Measurements from ENCODE around the gene ZNF385D.

Gene ZNF385D

GRCh38 chr3:21463319-21463718 lies 287.7 kb downstream of the ZNF385D start:
- CTCF ChIA-PET, result no interaction called here
- POLR2A ChIA-PET, result no interaction called here
- Histone ChIP-seq H3K27me3 (replicated peaks in 2 of 5; ENCODE audit: control insufficient read depth in 4 of 5, insufficient read depth in 5 of 5, low read length in 4 of 5) (no peaks in the 10 kb centered on the region), H3K36me3 (ENCODE audit: control insufficient read depth in 4 of 4, insufficient read depth in 4 of 4, low read length in 3 of 4) (no peaks in the 10 kb centered on the region), H3K4me1 (ENCODE audit: control extremely low read depth in 1 of 4, control insufficient read depth in 4 of 4, insufficient read depth in 4 of 4, low read length in 3 of 4) (no peaks in the 10 kb centered on the region), H3K9me3 (ENCODE audit: control extremely low read depth in 1 of 5, control insufficient read depth in 4 of 5, insufficient read depth in 2 of 5, low read depth in 1 of 5, low read length in 4 of 5) (no peaks in the 10 kb centered on the region), H3K27ac (ENCODE audit: insufficient read depth in 1 of 2, low read depth in 1 of 2, low read length in 2 of 2, poor library complexity in 1 of 2, severe bottlenecking in 2 of 2) (no peak overlapping the region), H3K4me3 (ENCODE audit: control insufficient read depth in 1 of 7, extremely low read depth in 1 of 7, insufficient read depth in 4 of 7, low read depth in 2 of 7, low read length in 6 of 7) (no peak overlapping the region)
- WGBS (ENCODE audit: insufficient coverage), result 100% methylated on average over 4 of the region's 4 CpGs
- no peak for DNase-seq

GRCh38 chr3:21462141-21462540 lies 288.9 kb downstream of the ZNF385D start:
- CTCF ChIA-PET, result no interaction called here

GRCh38 chr3:21457084-21457483 lies 293.9 kb downstream of the ZNF385D start:
- Histone ChIP-seq H3K9me3 (ENCODE audit: control extremely low read depth in 1 of 5, control insufficient read depth in 4 of 5, insufficient read depth in 2 of 5, low read depth in 1 of 5, low read length in 4 of 5) (no peaks in the 10 kb centered on the region), H3K4me3 (ENCODE audit: control insufficient read depth in 1 of 7, extremely low read depth in 1 of 7, insufficient read depth in 4 of 7, low read depth in 2 of 7, low read length in 6 of 7) (no peak overlapping the region), H3K27me3 (replicated peaks in 2 of 5; ENCODE audit: control insufficient read depth in 4 of 5, insufficient read depth in 5 of 5, low read length in 4 of 5) (no peaks in the 10 kb centered on the region), H3K36me3 (ENCODE audit: control insufficient read depth in 4 of 4, insufficient read depth in 4 of 4, low read length in 3 of 4) (no peaks in the 10 kb centered on the region), H3K4me1 (ENCODE audit: control extremely low read depth in 1 of 4, control insufficient read depth in 4 of 4, insufficient read depth in 4 of 4, low read length in 3 of 4) (no peaks in the 10 kb centered on the region), H3K27ac (ENCODE audit: insufficient read depth in 1 of 2, low read depth in 1 of 2, low read length in 2 of 2, poor library complexity in 1 of 2, severe bottlenecking in 2 of 2) (no peak overlapping the region)
- WGBS (ENCODE audit: insufficient coverage), result 100% methylated on average over 1 of the region's 5 CpGs
- ChIA-PET POLR2A (no interaction called here), CTCF (no interaction called here)
- no peak for DNase-seq

More at GRCh38 chr3:21462141-21462540, 288.9 kb downstream of the ZNF385D start:
- POLR2A ChIA-PET, result no interaction called here
- H3K4me1 ChIP-seq (ENCODE audit: control extremely low read depth in 1 of 4, control insufficient read depth in 4 of 4, insufficient read depth in 4 of 4, low read length in 3 of 4), result no peaks in the 10 kb centered on the region
- H3K27me3 ChIP-seq (replicated peaks in 2 of 5; ENCODE audit: control insufficient read depth in 4 of 5, insufficient read depth in 5 of 5, low read length in 4 of 5), result no peaks in the 10 kb centered on the region
- H3K36me3 ChIP-seq (ENCODE audit: control insufficient read depth in 4 of 4, insufficient read depth in 4 of 4, low read length in 3 of 4), result no peaks in the 10 kb centered on the region
- H3K27ac ChIP-seq (ENCODE audit: insufficient read depth in 1 of 2, low read depth in 1 of 2, low read length in 2 of 2, poor library complexity in 1 of 2, severe bottlenecking in 2 of 2), result no peak overlapping the region
- no peak overlapping the region for H3K4me3 ChIP-seq (ENCODE audit: control insufficient read depth in 1 of 7, extremely low read depth in 1 of 7, insufficient read depth in 4 of 7, low read depth in 2 of 7, low read length in 6 of 7)
- H3K9me3 ChIP-seq (ENCODE audit: control extremely low read depth in 1 of 5, control insufficient read depth in 4 of 5, insufficient read depth in 2 of 5, low read depth in 1 of 5, low read length in 4 of 5), result no peaks in the 10 kb centered on the region
- DNase-seq, result no peak

GRCh38 chr3:21449738-21450137 lies 301.3 kb downstream of the ZNF385D start:
- H3K27me3 ChIP-seq (replicated peaks in 2 of 5; ENCODE audit: control insufficient read depth in 4 of 5, insufficient read depth in 5 of 5, low read length in 4 of 5), result no peaks in the 10 kb centered on the region
- POLR2A ChIA-PET, result no interaction called here
- CTCF ChIA-PET, result no interaction called here
- H3K9me3 ChIP-seq (ENCODE audit: control extremely low read depth in 1 of 5, control insufficient read depth in 4 of 5, insufficient read depth in 2 of 5, low read depth in 1 of 5, low read length in 4 of 5), result no peaks in the 10 kb centered on the region
- no peak overlapping the region for H3K27ac ChIP-seq (ENCODE audit: insufficient read depth in 1 of 2, low read depth in 1 of 2, low read length in 2 of 2, poor library complexity in 1 of 2, severe bottlenecking in 2 of 2)
- DNase-seq, result no peak
- WGBS (ENCODE audit: insufficient coverage), result 86% methylated on average over 2 of the region's 2 CpGs
- H3K4me1 ChIP-seq (ENCODE audit: control extremely low read depth in 1 of 4, control insufficient read depth in 4 of 4, insufficient read depth in 4 of 4, low read length in 3 of 4), result no peaks in the 10 kb centered on the region
- no peak overlapping the region for H3K4me3 ChIP-seq (ENCODE audit: control insufficient read depth in 1 of 7, extremely low read depth in 1 of 7, insufficient read depth in 4 of 7, low read depth in 2 of 7, low read length in 6 of 7)
- no peaks in the 10 kb centered on the region for H3K36me3 ChIP-seq (ENCODE audit: control insufficient read depth in 4 of 4, insufficient read depth in 4 of 4, low read length in 3 of 4)

- no peaks in the 10 kb centered on the region for H3K36me3 ChIP-seq (ENCODE audit: control insufficient read depth in 4 of 4, insufficient read depth in 4 of 4, low read length in 3 of 4)
- H3K4me1 ChIP-seq (ENCODE audit: control extremely low read depth in 1 of 4, control insufficient read depth in 4 of 4, insufficient read depth in 4 of 4, low read length in 3 of 4), result no peaks in the 10 kb centered on the region
- POLR2A ChIA-PET, result no interaction called here
- H3K4me3 ChIP-seq (ENCODE audit: control insufficient read depth in 1 of 7, extremely low read depth in 1 of 7, insufficient read depth in 4 of 7, low read depth in 2 of 7, low read length in 6 of 7), result no peak overlapping the region
- no peak for DNase-seq
- no peaks in the 10 kb centered on the region for H3K27me3 ChIP-seq (replicated peaks in 2 of 5; ENCODE audit: control insufficient read depth in 4 of 5, insufficient read depth in 5 of 5, low read length in 4 of 5)
- no peaks in the 10 kb centered on the region for H3K9me3 ChIP-seq (ENCODE audit: control extremely low read depth in 1 of 5, control insufficient read depth in 4 of 5, insufficient read depth in 2 of 5, low read depth in 1 of 5, low read length in 4 of 5)
- CTCF ChIA-PET, result no interaction called here
- no peak overlapping the region for H3K27ac ChIP-seq (ENCODE audit: insufficient read depth in 1 of 2, low read depth in 1 of 2, low read length in 2 of 2, poor library complexity in 1 of 2, severe bottlenecking in 2 of 2)
- 100% methylated on average over 3 of the region's 4 CpGs for WGBS (ENCODE audit: insufficient coverage)
These were observed 303.4 kb downstream of the ZNF385D start for GRCh38 chr3:21447476-21448151.

GRCh38 chr3:21446945-21447475 lies 304.0 kb downstream of the ZNF385D start:
- DNase-seq, result no peak
- ChIA-PET CTCF (no interaction called here), POLR2A (no interaction called here)
- no peaks in the 10 kb centered on the region for H3K9me3 ChIP-seq (ENCODE audit: control extremely low read depth in 1 of 5, control insufficient read depth in 4 of 5, insufficient read depth in 2 of 5, low read depth in 1 of 5, low read length in 4 of 5)
- H3K27ac ChIP-seq (ENCODE audit: insufficient read depth in 1 of 2, low read depth in 1 of 2, low read length in 2 of 2, poor library complexity in 1 of 2, severe bottlenecking in 2 of 2), result no peak overlapping the region
- H3K4me3 ChIP-seq (ENCODE audit: control insufficient read depth in 1 of 7, extremely low read depth in 1 of 7, insufficient read depth in 4 of 7, low read depth in 2 of 7, low read length in 6 of 7), result no peak overlapping the region
- H3K27me3 ChIP-seq (replicated peaks in 2 of 5; ENCODE audit: control insufficient read depth in 4 of 5, insufficient read depth in 5 of 5, low read length in 4 of 5), result no peaks in the 10 kb centered on the region
- WGBS (ENCODE audit: insufficient coverage), result 100% methylated on average over 1 of the region's 2 CpGs
- no peaks in the 10 kb centered on the region for H3K4me1 ChIP-seq (ENCODE audit: control extremely low read depth in 1 of 4, control insufficient read depth in 4 of 4, insufficient read depth in 4 of 4, low read length in 3 of 4)
- H3K36me3 ChIP-seq (ENCODE audit: control insufficient read depth in 4 of 4, insufficient read depth in 4 of 4, low read length in 3 of 4), result no peaks in the 10 kb centered on the region

GRCh38 chr3:21446027-21446426 lies 305.0 kb downstream of the ZNF385D start:
- Histone ChIP-seq H3K4me1 (ENCODE audit: control extremely low read depth in 1 of 4, control insufficient read depth in 4 of 4, insufficient read depth in 4 of 4, low read length in 3 of 4) (no peaks in the 10 kb centered on the region), H3K27ac (ENCODE audit: insufficient read depth in 1 of 2, low read depth in 1 of 2, low read length in 2 of 2, poor library complexity in 1 of 2, severe bottlenecking in 2 of 2) (no peak overlapping the region), H3K27me3 (replicated peaks in 2 of 5; ENCODE audit: control insufficient read depth in 4 of 5, insufficient read depth in 5 of 5, low read length in 4 of 5) (no peaks in the 10 kb centered on the region), H3K9me3 (ENCODE audit: control extremely low read depth in 1 of 5, control insufficient read depth in 4 of 5, insufficient read depth in 2 of 5, low read depth in 1 of 5, low read length in 4 of 5) (no peaks in the 10 kb centered on the region), H3K36me3 (ENCODE audit: control insufficient read depth in 4 of 4, insufficient read depth in 4 of 4, low read length in 3 of 4) (no peaks in the 10 kb centered on the region), H3K4me3 (ENCODE audit: control insufficient read depth in 1 of 7, extremely low read depth in 1 of 7, insufficient read depth in 4 of 7, low read depth in 2 of 7, low read length in 6 of 7) (no peak overlapping the region)
- POLR2A ChIA-PET, result interaction anchor here (0.5 kb wide), 1 partner anchor 24 kb away, joined by 3 read pairs; no protein-coding TSS in a partner anchor
- no peak for DNase-seq
- CTCF ChIA-PET, result no interaction called here
- WGBS (ENCODE audit: insufficient coverage), result no CpG with 5 or more reads among the region's 3 CpGs

Data from common myeloid progenitor, CD34-positive (primary cell).